Dedifferentiated amniotic fluid mesenchymal stem cell (primary cell): ENCODE results near the gene CD24.
"Not testable (repeated sequence)": the region's sequence is repeated elsewhere in the genome, so short reads cannot be mapped to it uniquely, and the experiment has no call there.

Source experiments
- DNase-seq: peaks from one replicate; pipeline ENCODE4 v3.0.0-alpha.2; 2016; ENCODE audit errors: extremely low spot score

The CD24 gene

GRCh38 chr6:106974336-106974998 is at the start of gene CD24:
Gene CD24, minus strand, starts transcription at chr6:106974729. Its CDS starts 83 bp downstream, at chr6:106974646.
- DNase-seq, result no peak

DNA sequence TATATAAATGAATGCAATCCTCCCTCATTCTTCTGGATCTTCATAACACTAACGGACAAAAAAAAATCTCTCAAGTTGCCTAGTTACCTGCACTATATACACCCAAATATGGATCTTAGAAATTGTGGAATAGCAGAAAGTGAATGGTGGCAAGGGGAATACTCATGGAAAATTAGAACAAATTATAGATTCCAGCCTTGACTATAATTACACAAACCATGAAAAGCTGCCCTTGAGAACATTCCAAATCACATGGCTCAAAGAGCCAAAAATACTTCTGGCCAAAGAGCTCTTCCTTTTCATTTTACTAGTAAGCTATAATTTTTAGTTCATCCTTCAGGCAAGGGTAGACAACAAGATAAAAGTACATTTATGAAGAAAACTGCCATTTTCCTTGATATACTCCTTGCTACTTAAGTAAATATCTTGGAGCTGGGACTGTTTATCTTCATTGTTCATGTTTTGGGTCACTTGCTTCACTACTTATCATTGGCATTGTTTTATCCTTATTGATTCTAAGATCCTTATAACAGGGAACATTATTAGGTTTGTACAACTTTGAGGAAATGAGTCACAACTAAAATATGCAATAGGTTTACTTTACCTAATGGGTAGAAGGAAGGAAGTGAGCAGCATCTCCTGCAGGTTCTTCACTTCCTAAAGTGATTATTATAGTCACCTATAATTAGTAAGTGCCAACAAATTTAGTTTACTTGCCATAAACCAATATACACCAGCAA is 47.1 kb upstream of the CD24 start:
- DNase-seq, result no peak

GRCh38 chr6:107020239-107020638 is 45.7 kb upstream of the CD24 start:
- DNase-seq, result no peak

GRCh38 chr6:107019628-107020027 is 45.1 kb upstream of the CD24 start:
- not testable (repeated sequence) for DNase-seq

DNA sequence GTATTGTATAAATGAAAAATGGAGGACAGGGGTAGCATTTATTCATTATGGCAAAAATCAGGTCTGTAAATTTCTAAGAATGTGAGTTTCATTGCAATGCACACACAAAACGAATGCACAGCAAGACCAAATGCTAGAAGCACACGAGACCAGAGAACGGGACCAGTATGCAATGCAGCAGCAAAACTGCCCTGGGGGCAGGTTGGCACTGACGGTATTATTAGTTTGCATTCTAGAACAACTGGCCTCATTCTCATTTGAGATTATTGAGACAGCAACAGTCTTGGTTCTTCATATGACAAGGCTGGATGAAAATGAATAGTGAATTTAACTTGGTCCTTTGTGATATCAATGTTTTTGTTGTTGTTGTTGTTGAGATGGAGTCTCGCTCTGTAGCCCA is 44.5 kb upstream of the CD24 start:
- DNase-seq, result no peak

DNA sequence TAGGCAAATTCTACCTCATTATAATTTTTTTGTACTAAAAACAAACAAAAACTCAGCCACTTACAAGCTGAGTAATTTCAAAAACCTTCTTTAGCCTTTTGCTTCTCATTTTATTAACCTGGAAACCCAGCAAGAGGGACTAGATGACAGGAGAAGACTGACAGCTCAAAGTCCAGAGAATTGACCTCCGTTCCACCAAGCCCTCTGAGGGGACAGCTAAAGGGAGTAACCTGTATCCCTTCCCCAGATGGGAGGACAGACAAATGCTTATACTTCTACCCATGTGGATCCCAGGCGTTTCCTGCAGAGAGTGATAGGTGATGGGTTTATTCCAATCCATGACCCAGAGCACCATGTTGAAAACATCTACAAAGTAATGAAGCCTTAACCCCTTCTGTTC is 35.0 kb upstream of the CD24 start:
- DNase-seq, result no peak

GRCh38 chr6:106997392-106998158 is 23.0 kb upstream of the CD24 start:
- peak; percentile 43 for DNase-seq

- DNase-seq, result no peak
Measured at GRCh38 chr6:106995640-106996039, 21.1 kb upstream of the CD24 start.

- not testable (repeated sequence) for DNase-seq
Measured at GRCh38 chr6:106989737-106990136, 15.2 kb upstream of the CD24 start.

- DNase-seq, result no peak
Measured at GRCh38 chr6:106988664-106989063, 14.1 kb upstream of the CD24 start.

- peak; percentile 71 for DNase-seq
Measured at GRCh38 chr6:106981926-106982325, 7.4 kb upstream of the CD24 start.

GRCh38 chr6:106980926-106981325 is 6.4 kb upstream of the CD24 start:
- DNase-seq, result no peak

- DNase-seq, result peak; percentile 82
Measured at GRCh38 chr6:106979435-106979884, 4.9 kb upstream of the CD24 start.

- DNase-seq, result no peak
Measured at GRCh38 chr6:106977246-106977645, 2.7 kb upstream of the CD24 start.

DNA sequence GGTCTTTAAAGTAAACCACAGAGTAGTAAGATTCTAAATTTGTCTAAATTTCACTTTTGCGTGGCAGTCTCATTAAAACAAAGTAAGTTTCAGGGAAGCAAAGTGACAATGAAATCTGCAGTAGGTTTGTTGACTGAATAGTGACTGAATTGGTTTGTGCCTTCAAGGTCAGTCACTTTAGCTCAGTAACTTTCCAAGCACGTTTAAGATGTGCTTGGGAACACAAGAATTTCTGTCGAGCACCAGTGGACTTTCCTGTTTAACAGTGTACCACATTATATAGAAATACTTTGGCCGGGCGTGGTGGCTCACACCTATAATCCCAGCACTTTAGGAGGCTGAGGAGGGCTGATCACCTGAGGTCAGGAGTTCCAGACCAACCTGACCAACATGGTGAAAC is 1.7 kb upstream of the CD24 start:
- DNase-seq, result no peak

GRCh38 chr6:106975738-106976064 is 1.2 kb upstream of the CD24 start:
- no peak for DNase-seq

- DNase-seq, result no peak
Measured at GRCh38 chr6:106974999-106975737, 639 bp upstream of the CD24 start.

DNA sequence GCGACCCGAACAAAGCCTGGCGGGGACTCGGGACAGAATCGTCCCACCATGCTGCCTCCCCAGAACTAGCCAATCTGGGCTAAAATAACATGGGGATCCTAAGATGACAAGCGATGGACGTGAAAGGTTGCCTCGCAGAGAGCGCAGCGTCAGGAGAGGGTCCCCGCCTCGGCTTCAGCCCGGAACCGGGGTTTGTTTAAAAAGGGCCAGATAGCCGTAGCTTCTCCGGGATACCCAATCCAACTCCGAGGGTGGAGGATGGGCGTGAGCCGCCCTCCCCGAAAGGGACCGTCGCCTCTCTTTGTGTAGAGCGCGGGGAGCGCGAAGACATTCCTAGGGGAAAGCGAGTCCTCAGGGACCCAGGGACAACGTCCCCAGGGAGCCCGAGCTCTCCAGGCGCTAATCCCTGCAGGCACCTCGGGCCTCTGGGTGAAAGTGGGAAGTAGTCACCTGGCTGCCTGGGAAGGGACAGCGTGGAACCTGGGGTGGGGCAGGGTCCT is 643 bp downstream of the CD24 start:
- no peak for DNase-seq

DNA sequence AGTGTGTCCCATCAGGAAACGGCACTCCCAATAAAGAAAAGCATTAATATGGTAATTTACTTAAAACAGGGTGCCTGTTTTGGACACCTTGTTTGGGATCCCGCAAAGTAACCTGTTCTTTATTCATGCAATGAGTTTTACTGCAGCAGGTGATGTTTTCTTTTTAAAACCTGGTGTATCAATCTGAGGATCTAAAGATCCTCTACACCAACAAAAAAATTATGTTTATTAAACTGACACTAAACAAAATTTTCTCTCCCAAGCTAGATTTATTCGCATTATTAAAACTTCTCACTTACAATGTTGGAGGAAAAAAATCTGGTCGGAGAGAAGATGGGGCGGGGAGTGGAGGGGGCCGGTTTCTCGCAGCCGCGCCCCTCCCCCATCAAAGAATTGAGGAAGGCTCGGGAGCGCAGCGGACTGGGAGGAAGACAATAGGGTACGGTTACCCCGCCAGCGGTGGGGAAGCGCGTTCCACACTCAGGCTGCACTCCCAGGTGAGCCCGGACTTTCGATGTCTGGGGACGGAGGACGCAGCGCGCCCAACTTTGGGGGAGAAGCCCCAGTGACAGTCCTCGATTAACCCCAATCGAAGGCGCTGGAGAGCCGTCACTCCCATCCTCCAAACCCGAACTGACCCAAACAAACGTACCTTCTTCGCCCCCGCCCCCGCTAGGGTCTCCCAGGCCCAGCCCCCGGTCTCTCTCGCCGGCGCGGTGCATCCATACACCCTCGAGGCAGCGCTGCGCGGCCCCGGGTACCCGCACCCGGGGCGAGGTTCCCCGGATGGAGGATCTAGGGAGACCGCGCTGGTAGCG is 1.3 kb downstream of the CD24 start:
- no peak for DNase-seq

DNA sequence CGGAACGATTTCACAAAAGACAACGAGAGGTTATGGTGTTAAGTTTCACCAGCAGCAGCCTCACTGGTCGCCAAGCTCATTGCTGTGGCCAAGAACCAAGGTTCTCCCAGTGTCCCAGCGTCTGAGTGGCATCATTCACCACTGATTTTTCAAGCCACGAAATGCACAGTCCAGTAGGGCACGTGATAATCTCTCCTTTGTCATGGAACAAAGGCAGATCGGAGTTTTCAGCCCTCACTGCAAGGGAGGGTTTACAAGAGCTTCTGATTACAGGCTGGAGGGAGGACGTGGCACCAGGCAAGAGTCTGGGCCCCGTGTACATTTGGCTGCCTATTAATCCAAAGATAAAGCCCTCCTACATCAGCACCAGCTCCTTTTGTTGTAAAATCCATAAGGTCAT is 2.0 kb downstream of the CD24 start:
- no peak for DNase-seq

- not testable (repeated sequence) for DNase-seq
Measured at GRCh38 chr6:106970769-106971168, 3.8 kb downstream of the CD24 start.
